Measurements from ENCODE around the gene B3GNT3. TPM values are rescaled to one million over a fixed set of nuclear protein-coding genes. Genes with fewer than 3 reads are reported as not detected.

B3GNT3 gene
- total and polyA plus RNA-seq, 2 of the 13 experiments (the other 11 are each of a cell fraction or from before 2014, with no cell fraction given), result 0.86 to 4.0 TPM

- TF ChIP-seq ZBTB33 (CRISPR knock-in tag; IDR thresholded peaks at IDR 0.05), result no peak
- no peak for TF ChIP-seq STAT5B (CRISPR knock-in tag; IDR thresholded peaks at IDR 0.05)
- no peak for TF ChIP-seq TSC22D2 (CRISPR knock-in tag; IDR thresholded peaks at IDR 0.05; ENCODE audit: borderline replicate concordance)
- TF ChIP-seq KDM4B (CRISPR knock-in tag; IDR thresholded peaks at IDR 0.05), result no peak
- no peak for TF ChIP-seq TERF1 (CRISPR knock-in tag; IDR thresholded peaks at IDR 0.05)
- no peak for TF ChIP-seq RBM39 (IDR thresholded peaks at IDR 0.05; ENCODE audit: low read depth, low read length, poor library complexity, severe bottlenecking)
- no peak for TF ChIP-seq ZNF775 (CRISPR knock-in tag; IDR thresholded peaks at IDR 0.05; ENCODE audit: borderline replicate concordance)
- no peak for TF ChIP-seq REL (CRISPR knock-in tag; conservative IDR thresholded peaks at IDR 0.05)
- TF ChIP-seq ZNF720 (CRISPR knock-in tag; IDR thresholded peaks at IDR 0.05), result no peak
- TF ChIP-seq REXO4 (CRISPR knock-in tag; IDR thresholded peaks at IDR 0.05; ENCODE audit: borderline replicate concordance), result no peak
- TF ChIP-seq BCL6 (CRISPR knock-in tag; IDR thresholded peaks at IDR 0.05), result no peak
- no peak for TF ChIP-seq POLR2A (IDR thresholded peaks at IDR 0.05; ENCODE audit: insufficient read depth in 1 of 2, low read depth in 2 of 2, low read length in 2 of 2)
- no peak for TF ChIP-seq ZFP41 (CRISPR knock-in tag; IDR thresholded peaks at IDR 0.05; ENCODE audit: borderline replicate concordance)
- no peak for TF ChIP-seq CC2D1A (CRISPR knock-in tag; IDR thresholded peaks at IDR 0.05)
- TF ChIP-seq DR1 (CRISPR knock-in tag; IDR thresholded peaks at IDR 0.05), result no peak
- no peak for TF ChIP-seq MBD4 (IDR thresholded peaks at IDR 0.05; ENCODE audit: borderline replicate concordance, low read length)
- peak; percentile 56 for TF ChIP-seq MNT (IDR thresholded peaks at IDR 0.05)
- TF ChIP-seq ARNT (IDR thresholded peaks at IDR 0.05), result no peak
- TF ChIP-seq FIP1L1 (IDR thresholded peaks at IDR 0.05; ENCODE audit: borderline replicate concordance, insufficient read depth, low read depth, low read length), result no peak
- TF ChIP-seq NFKB2 (CRISPR knock-in tag; IDR thresholded peaks at IDR 0.05; ENCODE audit: borderline replicate concordance), result no peak; the same call in 1 of the 2 replicates
- TF ChIP-seq ZBTB3 (CRISPR knock-in tag; IDR thresholded peaks at IDR 0.05; ENCODE audit: borderline replicate concordance, low read depth), result no peak
- peak; percentile 96 for TF ChIP-seq ZNF770 (CRISPR knock-in tag; IDR thresholded peaks at IDR 0.05)
- no peak for TF ChIP-seq MTF2 (CRISPR knock-in tag; IDR thresholded peaks at IDR 0.05; ENCODE audit: borderline replicate concordance)
- TF ChIP-seq HMG20B (CRISPR knock-in tag; conservative IDR thresholded peaks at IDR 0.05), result no peak
- no peak for TF ChIP-seq NCOA5 (CRISPR knock-in tag; IDR thresholded peaks at IDR 0.05)
- TF ChIP-seq U2AF1 (optimal IDR thresholded peaks at IDR 0.05; ENCODE audit: low read depth, low read length), result no peak
These were observed 29.8 kb upstream of the B3GNT3 start (continued) for GRCh38 chr19:17765069-17765618.

Measured in HepG2 (cell line).